Esophagus muscularis mucosa (tissue), 4 donors: ENCODE measurements around the gene GASK1A. TPM values are rescaled to one million over a fixed set of nuclear protein-coding genes. Genes with fewer than 3 reads are reported as not detected.

Experiments
- DNase-seq: peaks from one replicate; pipeline ENCODE4 v3.0.0-alpha.2; 2017; ENCODE audit errors: extremely low spot score
- H3K27ac ChIP-seq, 4 donors: fragments of 200-600 bp; sonication (generic); replicated peaks in 1 of 4; 1 replicate in 3 of 4; 2 replicates in 1 of 4; pipeline ENCODE4 v1.5.1; 2016 to 2019; ENCODE audit warnings: mild to moderate bottlenecking in 1 of 4
- H3K27me3 ChIP-seq, 4 donors: fragments of 200-600 bp; sonication (generic); one replicate each; pipeline versions ENCODE4 v1.5.1 to v1.6.0; 2016 to 2019
- H3K36me3 ChIP-seq, 4 donors: fragments of 200-600 bp; sonication (generic); one replicate each; pipeline ENCODE4 v1.5.1; 2016 to 2019
- H3K4me1 ChIP-seq, 4 donors: fragments of 200-600 bp; sonication (generic); one replicate each; pipeline ENCODE4 v1.5.1; 2016 to 2019
- H3K4me3 ChIP-seq, 4 donors: fragments of 200-600 bp; sonication (generic); 1 replicate in 2 of 4; 2 replicates in 2 of 4; pipeline ENCODE4 v1.5.1; 2016 to 2019; ENCODE audit warnings: mild to moderate bottlenecking in 4 of 4, moderate library complexity in 1 of 4
- H3K9me3 ChIP-seq, 4 donors: fragments of 200-600 bp; sonication (generic); 1 replicate in 3 of 4; 2 replicates in 1 of 4; pipeline ENCODE4 v1.5.1; 2016 to 2019
- CTCF ChIP-seq, 3 experiments: fragments of 200-600 bp in 2 of 3; fragments of 450-650 bp in 1 of 3; sonication (generic) in 2 of 3; IDR thresholded peaks; one replicate each; pipeline ENCODE4 v1.5.1; 2017 to 2019; ENCODE audit warnings: antibody characterized with exemption in 3 of 3, mild to moderate bottlenecking in 2 of 3, moderate library complexity in 1 of 3
- EP300 ChIP-seq: sonication (generic); formaldehyde crosslinking; IDR thresholded peaks from one replicate; pipeline ENCODE4 v1.6.1; 2017; ENCODE audit warnings: antibody characterized with exemption
- POLR2A ChIP-seq: fragments of 450-650 bp; IDR thresholded peaks from one replicate; pipeline ENCODE4 v1.6.1; 2017; ENCODE audit warnings: antibody characterized with exemption, moderate library complexity, mild to moderate bottlenecking, low read depth
- POLR2AphosphoS5 ChIP-seq, 2 donors: sonication (generic); formaldehyde crosslinking; IDR thresholded peaks; one replicate each; pipeline ENCODE4 v1.6.1; 2017; ENCODE audit warnings: antibody characterized with exemption in 2 of 2
- WGBS: methylation state at CpG from one replicate; pipeline ENCODE4 v1.1.5; 2018; 5-methylcytosine and 5-hydroxymethylcytosine counted together
- intact Hi-C: fragments of 100-400 bp; cut with DNase I; formaldehyde crosslinking; loops from one replicate; pipeline ENCODE4 v1.15.1; 2023
- total RNA-seq, 4 donors: library from RNA; depleted of rRNA; stranded (reverse); fragments of >200 nt; gene quantifications; one replicate each; pipeline versions ENCODE4 v1.1.0 to v1.2.1, GENCODE V29; 2016

GASK1A gene
- total RNA-seq, 4 donors from 2014 or later = 10.2 to 22.1 (median 15.8) TPM

DNA sequence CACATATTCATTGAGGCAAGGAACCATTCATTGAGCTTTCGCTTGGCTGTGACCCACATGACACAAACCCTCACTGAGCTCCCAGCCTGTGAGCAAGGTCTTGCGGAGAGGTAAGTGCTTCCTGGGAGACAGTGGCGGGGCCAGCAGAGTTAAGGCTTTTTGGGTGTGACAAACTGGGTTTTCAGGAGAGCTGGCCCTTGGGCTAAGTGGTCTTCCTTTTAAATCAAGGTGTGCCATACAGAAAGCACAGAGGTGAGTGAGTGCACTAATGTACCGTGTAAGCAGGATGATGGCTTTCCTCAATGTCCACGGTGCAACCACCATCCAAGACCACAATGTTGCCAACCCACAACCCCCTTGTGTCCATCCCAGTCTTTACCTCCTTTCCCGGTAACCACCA, 98.2 kb downstream of the GASK1A start:
- Histone ChIP-seq H3K4me3 (no peak overlapping the region), H3K9me3 (no peaks in the 10 kb centered on the region), H3K27me3 (no peaks in the 10 kb centered on the region), H3K4me1 (no peaks in the 10 kb centered on the region), H3K36me3 (peaks cover 19 to 29% (median 27%) of the 10 kb centered on the region in 4 donors), H3K27ac (no peak overlapping the region)
- no peak for DNase-seq
- intact Hi-C loops = no loop called here
- 95% methylated on average over 6 of the region's 6 CpGs for WGBS
- TF ChIP-seq POLR2A = no peak
- TF ChIP-seq EP300 = no peak
- no peak for TF ChIP-seq CTCF (IDR thresholded peaks at IDR 0.05)
- no peak for TF ChIP-seq POLR2AphosphoS5 (IDR thresholded peaks at IDR 0.05)

DNA sequence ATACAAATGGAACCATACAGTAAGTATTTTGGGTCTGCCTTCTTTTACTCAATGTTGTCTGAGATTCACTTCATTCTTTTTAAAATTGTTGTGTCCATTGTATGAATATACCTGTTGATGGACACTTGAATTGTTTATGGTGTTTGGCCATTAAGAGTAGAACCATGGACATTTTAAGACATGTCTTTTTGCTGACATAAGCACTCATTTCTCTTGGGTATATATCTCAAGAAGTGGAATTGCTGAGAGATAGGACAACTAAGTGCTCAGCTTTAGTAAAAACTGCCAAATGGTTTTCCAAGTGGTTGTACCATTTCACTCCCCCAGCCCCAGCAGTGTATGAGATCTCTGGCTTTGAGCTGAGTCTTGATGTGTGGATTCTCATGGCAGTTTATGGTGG, 98.6 kb downstream of the GASK1A start:
- Histone ChIP-seq H3K4me1 (no peaks in the 10 kb centered on the region), H3K36me3 (peaks cover 19 to 29% (median 27%) of the 10 kb centered on the region in 4 donors), H3K9me3 (no peaks in the 10 kb centered on the region), H3K27ac (no peak overlapping the region), H3K4me3 (no peak overlapping the region), H3K27me3 (no peaks in the 10 kb centered on the region)
- intact Hi-C loops = no loop called here
- DNase-seq = no peak
- no peak for TF ChIP-seq EP300

- intact Hi-C loops = no loop called here
These were observed 100.6 kb downstream of the GASK1A start for GRCh38 chr3:43079536-43080332.

DNA sequence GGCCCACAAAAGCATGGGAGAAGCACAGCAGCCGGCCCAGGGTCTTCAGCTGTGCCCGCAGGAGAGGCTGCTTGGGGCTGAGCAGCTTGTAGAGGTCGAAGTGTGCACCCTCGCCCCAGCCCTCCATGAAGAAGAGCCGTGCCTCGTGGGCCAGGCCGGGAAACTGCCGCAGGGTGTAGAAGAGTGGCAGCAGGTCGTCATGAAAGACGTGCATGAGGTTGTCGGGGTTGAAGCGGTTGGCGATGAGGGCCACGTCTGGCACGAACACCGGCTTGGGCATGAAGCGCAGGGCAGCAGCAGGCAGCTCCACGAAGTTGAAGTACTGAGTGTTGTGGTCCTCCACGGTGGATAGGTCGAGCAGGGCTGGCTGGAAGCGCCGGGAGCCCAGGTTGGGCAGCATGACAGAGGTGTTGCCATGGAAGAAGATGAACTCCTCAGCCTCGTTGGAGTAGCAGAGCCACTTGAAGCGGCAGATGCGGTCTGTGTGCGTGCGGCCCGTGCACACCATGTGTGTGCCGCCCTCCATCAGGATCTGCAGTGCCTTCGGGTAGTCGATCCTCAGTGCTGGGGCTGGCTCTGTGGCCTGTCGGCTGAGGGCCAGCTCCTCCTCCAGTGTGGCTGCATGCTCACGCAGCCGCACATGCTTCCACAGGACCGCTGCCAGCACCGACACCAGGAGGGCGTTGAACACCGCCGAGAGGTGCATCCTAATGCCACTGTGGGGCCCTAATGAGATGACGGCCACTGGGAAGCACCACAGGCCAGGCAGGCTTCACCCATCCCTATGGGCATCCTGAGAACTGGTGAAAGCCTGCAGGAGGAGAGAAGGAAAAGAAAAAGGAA, 101.8 kb downstream of the GASK1A start:
- H3K4me1 ChIP-seq = no peaks in the 10 kb centered on the region
- 95% methylated on average over 27 of the region's 40 CpGs for WGBS
- no peaks in the 10 kb centered on the region for H3K27me3 ChIP-seq
- no peak for DNase-seq
- no peak overlapping the region for H3K27ac ChIP-seq
- TF ChIP-seq EP300 = no peak
- TF ChIP-seq CTCF (IDR thresholded peaks at IDR 0.05) = no peak
- TF ChIP-seq POLR2AphosphoS5 (IDR thresholded peaks at IDR 0.05) = no peak
- TF ChIP-seq POLR2A = no peak
- peaks cover 19 to 32% (median 27%) of the 10 kb centered on the region in 4 donors for H3K36me3 ChIP-seq
- intact Hi-C loops = no loop called here
- no peaks in the 10 kb centered on the region for H3K9me3 ChIP-seq
- no peak overlapping the region for H3K4me3 ChIP-seq

More at GRCh38 chr3:43079536-43080332, 100.6 kb downstream of the GASK1A start:
- 97% methylated on average over 21 of the region's 31 CpGs for WGBS
- Histone ChIP-seq H3K27ac (no peak overlapping the region), H3K4me3 (no peak overlapping the region), H3K27me3 (no peaks in the 10 kb centered on the region), H3K9me3 (no peaks in the 10 kb centered on the region), H3K4me1 (no peaks in the 10 kb centered on the region), H3K36me3 (peaks cover 19 to 29% (median 27%) of the 10 kb centered on the region in 4 donors)
- TF ChIP-seq EP300 = no peak
- no peak for TF ChIP-seq POLR2AphosphoS5 (IDR thresholded peaks at IDR 0.05)
- no peak for TF ChIP-seq CTCF (IDR thresholded peaks at IDR 0.05)
- TF ChIP-seq POLR2A = no peak
- DNase-seq = no peak

DNA sequence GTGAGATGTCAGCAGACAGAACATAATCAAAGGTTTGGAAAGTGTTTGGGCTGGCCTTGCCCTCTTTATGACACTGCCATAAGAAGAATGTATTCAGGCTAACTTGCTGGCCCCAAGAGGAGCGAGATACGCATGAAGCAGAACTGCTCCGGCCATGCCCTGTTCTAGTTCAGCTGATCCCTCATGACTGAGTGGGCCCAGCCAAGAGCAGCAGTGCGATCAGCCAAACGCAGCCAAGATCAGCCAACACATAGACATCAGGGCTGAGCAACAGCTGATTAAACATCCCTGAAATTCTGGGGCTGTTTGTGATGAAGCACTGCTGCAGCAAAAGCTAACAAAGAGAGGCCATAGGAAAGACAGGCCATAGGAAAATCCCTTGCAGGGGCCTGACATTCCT, 102.7 kb downstream of the GASK1A start:
- no peaks in the 10 kb centered on the region for H3K9me3 ChIP-seq
- 80% methylated on average over 2 of the region's 5 CpGs for WGBS
- TF ChIP-seq EP300 = no peak
- TF ChIP-seq POLR2AphosphoS5 (IDR thresholded peaks at IDR 0.05) = no peak
- TF ChIP-seq POLR2A = no peak
- TF ChIP-seq CTCF (IDR thresholded peaks at IDR 0.05) = no peak
- H3K4me3 ChIP-seq = no peak overlapping the region
- no peaks in the 10 kb centered on the region for H3K27me3 ChIP-seq
- no peak overlapping the region for H3K27ac ChIP-seq
- no peak for DNase-seq
- H3K4me1 ChIP-seq = no peaks in the 10 kb centered on the region
- H3K36me3 ChIP-seq = peaks cover 19 to 32% (median 27%) of the 10 kb centered on the region in 4 donors
- intact Hi-C loops = no loop called here
